HG02981 (cell line): ENCODE measurements around the gene ALS2.

Source experiments
- ATAC-seq: cut with Tn5 transposase; IDR thresholded peaks from one replicate; pipeline ENCODE4 v1.9.1; 2021; ENCODE audit warnings: mild to moderate bottlenecking, moderate library complexity; ENCODE audit not compliant: unreplicated experiment

The ALS2 gene

GRCh38 chr2:201758873-201759272, 21.9 kb downstream of the ALS2 start:
- no peak for ATAC-seq

DNA sequence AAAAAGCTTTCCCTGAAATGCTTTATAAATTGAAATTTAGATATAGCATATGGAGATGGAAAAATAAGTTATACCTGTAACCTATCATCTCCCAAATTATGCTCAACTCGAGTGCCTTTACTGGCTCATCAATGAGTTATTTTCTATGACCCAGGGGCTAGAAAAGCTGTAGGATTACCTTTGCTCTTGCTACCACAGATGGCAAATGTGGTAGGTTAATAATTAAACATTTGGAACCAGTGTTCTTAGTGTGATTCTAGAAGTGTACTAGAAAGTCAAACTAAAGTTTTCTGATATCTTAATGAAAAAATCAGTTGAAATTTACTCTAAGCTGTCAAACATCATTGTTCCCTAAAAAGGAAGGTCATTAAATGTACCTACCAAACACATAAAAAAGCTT, 22.5 kb downstream of the ALS2 start:
- no peak for ATAC-seq

DNA sequence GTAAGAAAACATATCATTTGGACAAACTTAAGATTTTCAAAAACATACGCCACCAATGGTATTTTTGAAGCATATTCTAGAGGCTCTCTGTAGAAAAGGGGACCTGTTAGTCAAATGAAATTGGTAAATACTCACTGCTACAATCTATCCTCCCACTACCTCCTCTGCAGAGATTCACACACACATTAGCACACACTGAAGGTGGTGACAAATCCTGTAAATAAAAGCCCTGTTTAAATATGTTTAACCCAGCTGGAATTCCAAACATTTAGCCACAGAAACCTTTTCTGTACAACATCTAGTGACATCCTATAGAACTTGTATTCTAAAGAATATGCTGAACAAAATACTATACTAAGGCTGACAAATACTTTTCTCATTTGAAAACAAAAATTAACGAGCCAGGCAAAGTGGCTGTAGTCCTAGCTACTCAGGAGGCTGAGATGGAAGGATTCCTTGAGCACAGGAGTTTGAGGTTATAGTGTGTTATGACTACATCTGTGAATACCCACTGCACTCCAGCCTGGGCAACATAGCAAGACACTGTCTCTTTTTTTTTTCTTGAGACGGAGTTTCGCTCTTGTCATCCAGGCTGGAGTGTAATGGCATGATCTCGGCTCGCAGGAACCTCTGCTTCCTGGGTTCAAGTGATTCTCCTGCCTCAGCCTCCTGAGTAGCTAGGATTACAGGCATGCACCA, 25.9 kb downstream of the ALS2 start:
- ATAC-seq = no peak

DNA sequence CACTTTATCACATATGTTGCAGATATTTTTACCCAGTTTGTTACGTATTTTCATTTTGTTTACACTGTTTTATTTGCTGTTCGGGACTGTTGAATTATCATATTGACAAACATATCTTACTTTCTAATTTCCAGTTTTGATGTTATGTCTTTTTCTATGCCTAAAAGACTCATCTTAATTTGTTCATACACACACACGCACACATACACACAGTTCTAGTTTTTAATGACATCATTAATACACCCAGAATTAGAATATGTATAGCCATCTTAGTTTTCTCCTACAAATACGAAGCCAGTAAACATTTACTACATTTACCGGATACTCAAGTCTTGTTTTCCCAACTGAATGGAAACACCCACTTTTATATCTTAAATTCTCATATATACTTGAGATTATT, 29.2 kb downstream of the ALS2 start:
- ATAC-seq = no peak

- ATAC-seq = no peak
These were observed 34.2 kb downstream of the ALS2 start for GRCh38 chr2:201746551-201746950.

GRCh38 chr2:201735486-201735885, 45.2 kb downstream of the ALS2 start:
- no peak for ATAC-seq

DNA sequence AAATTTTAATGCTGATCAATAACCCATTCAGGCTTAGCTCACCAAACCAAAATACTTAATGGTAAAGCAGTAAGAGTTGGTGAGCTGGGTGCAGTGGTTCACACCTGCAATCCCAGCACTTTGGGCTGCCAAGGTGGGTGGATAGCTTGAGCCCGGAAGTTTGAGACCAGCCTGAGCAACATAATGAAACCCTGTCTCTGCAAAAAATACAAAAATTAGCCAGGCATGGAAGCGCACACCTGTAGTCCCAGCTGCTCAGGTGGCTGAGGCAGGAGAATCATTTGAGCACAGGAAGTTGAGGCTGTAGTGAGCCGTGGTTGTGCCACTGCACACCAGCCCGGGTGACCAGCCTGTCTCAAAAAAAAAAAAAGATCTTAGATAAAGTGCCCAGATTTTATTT, 46.6 kb downstream of the ALS2 start:
- ATAC-seq = no peak

DNA sequence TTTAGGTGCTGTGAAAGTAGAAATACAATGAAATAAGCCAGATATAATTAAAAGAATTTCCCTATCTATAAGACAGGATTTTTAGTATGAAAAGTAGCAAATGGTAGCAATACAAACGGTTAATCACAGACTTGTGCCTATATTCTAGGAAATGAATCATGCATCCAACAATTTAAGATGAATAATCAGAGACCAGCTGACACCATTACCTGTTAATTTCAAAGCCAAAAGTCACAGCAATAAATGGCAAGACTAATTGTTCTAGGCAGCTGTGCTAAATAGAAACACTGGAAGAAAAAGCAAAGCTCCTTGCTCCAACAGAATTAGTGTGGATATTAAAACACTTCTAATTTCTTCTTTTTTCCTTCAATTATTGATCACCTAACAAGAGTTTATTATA, 47.2 kb downstream of the ALS2 start:
- no peak for ATAC-seq

- no peak for ATAC-seq
These were observed 50.0 kb downstream of the ALS2 start for GRCh38 chr2:201730651-201731285.

DNA sequence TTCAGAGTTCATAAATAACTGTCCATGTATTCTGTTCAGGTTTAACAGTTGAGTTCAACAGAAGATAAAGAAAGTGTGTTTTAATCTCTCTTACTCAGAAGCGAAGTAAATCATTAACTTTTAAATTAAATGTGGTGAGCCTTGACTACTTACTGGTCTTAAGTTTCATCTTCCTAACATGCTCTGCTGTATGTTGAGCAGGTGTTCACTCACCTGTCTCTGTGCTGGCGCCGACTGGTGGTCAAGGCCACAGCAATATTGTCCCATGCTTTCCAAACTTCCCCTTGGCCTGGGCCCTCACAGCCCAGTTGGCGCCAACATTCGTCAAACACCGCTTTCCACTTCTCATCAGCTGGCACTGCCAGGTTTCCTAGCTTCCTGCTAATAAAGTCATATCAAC, 65.3 kb downstream of the ALS2 start:
- no peak for ATAC-seq

DNA sequence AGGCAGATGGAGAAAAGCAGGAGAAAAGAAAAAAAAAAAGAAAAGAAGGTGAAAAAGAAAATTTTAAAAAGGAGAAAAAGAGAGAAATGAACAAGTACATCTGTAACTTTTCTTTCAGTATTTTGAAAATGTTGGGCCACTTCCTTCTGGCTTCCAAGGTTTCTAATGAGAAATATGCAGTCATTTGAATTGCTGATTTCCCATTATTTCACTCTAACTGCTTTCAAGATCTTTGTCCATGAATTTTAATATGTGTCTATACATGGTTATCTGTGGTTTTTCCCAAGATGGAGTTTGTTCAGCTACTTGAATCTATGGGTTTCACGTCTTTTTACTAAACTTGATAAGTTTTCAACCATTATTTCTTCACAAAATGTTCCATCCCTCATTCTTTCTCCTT, 68.0 kb downstream of the ALS2 start:
- ATAC-seq = no peak

DNA sequence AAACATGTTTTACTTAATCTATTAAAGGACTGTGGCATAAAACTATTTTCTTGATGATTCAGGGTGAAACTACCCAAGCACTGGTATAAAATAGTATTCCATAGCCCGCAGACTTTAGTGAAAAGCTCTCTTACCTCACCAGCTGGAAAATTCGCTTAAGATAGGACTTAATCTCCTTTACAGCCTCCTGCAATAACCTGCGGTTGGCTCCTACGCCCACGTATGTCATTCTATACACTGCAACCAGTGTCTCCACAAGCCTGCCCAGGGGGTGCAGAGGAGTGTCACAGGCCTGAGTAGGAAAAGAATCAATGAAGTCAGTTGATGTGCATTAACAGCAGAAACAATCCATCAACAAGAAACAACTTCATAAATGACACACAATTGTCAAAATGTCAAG, 71.0 kb downstream of the ALS2 start:
- ATAC-seq = no peak

DNA sequence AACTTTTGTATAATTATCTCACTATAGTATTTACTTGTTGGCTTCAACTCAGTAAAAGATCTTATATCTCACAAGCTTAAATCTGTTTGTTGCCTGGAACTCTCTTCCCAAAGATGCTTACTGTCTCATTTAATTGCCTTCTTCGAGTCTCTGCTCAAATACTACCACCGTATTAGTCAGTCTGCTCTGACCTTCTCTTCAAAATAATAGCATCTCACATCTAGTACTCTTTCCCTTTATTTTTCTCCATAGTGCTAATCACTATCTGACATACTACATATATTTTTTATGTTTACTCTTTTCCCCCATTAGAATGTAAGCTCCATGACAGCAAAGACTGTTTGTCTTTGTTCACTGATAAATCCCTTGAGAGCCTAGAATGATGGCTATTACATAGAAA, 71.7 kb downstream of the ALS2 start:
- no peak for ATAC-seq

DNA sequence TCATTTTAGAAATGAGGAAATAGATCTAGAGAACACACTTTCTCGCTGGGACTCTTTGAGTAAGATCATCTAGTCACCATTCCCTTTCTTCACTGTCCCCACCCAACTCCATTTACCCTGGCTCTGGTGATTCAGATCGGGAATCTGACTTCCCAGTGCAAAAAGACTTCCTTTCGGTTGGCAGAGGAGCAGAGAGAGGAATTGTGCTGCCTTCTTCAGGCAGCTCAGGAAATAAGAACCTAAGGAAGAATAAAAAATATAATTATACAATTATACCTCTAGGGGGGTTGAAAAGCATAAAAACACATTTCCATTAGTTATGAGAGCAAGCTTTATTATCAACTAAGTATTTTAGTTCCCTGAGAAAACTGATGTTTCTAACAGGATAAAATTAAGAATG, 73.0 kb downstream of the ALS2 start:
- no peak for ATAC-seq

- ATAC-seq = no peak
These were observed 73.6 kb downstream of the ALS2 start for GRCh38 chr2:201707142-201707541.

DNA sequence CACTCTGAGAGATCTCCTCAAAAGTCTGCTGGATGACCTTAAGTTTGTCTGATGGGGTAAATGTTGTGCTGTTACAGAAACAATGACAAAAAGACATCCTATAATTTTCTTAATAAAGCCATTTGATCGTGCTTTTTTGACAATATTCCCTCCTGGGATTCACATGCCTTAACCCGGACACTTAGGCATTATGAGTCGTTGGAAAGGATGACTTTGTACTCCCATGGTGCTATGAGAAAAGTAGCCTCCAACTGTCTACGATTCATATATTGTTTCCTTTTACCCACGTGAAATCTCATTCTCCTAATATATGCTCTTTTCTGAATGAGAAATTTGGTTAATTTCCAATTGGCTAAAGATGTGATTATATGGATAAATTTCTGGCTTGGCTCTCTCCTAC, 76.2 kb downstream of the ALS2 start:
- ATAC-seq = no peak

GRCh38 chr2:201701646-201702045, 79.1 kb downstream of the ALS2 start:
- no peak for ATAC-seq

- no peak for ATAC-seq
These were observed 81.3 kb downstream of the ALS2 start for GRCh38 chr2:201699416-201699815.

DNA sequence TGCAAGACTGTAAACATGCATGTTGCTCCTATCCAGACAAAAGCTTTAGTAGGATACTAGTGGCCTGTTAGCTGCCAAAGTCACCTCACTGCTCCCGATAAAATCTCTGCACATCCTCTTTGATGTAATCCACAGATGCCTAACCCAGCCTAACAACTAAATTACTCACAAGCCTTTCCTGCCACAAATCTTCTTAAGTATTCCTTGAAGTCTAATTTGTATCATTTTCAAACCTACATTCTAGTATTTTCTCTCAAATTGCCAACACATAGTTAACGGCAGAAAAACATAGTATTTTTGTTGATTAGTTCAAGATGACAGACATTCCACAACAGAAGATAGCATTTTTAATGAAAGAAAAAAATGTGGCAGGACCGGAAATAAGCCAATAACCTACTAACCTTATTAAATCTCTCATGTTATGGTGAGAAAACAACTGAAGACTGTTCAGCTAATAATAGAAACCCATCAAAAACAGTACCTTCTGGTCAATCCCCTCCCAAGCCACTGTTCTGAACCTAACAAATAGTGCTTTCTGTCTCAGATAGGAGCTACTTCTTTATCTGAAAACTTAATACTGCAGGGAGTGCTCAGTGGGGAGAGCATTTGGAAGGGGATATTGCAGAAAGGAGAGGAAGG, 82.0 kb downstream of the ALS2 start, which contains the start of gene MPP4:
MPP4 (minus strand) TSS at position 57 of the 639 bp plus-strand sequence. CDS start 4,690 bp downstream, outside the sequence.
- ATAC-seq = no peak

DNA sequence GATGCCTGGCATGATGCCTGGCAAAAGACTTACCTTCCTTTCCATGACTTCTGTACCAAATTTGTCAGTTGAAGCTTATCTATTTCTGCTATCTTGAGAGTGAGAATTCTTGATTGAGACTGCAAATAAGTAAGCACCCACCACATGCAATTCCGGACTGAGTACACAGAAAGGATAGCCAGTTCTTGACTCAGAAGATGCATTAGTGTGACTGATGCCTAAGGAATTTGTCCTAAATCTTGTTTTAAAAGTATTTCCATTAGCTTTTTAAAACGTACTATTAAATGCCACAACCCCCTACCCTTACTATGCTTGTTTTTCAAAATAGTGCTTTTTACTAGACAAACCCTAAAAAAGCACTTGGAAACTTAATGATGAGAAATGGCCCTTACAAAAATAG, 82.8 kb downstream of the ALS2 start:
- no peak for ATAC-seq

DNA sequence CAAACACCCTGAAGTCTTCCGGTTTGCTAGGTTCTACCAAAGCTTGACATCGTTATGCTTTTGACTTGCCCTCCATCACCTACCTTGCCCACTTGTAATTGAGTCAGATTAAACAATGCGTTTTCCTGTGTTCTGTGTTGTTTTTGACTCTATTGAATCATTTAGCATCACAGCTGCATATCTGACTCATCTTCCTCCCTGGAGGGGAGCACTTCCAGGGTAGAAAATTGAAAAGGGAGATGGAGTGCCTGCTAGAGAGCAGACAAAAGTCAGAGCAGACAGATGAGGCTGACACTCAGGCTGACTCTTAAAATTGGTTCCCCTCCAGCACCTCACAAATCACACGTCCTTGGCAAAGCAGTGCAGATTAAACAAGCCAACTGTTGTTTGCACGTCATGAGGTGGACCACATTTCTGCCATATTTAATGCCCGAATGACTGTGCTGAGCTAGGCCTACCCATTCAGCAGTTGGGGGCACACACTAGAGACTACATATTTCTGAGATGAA, 84.5 kb downstream of the ALS2 start:
- ATAC-seq = no peak

- no peak for ATAC-seq
These were observed 95.6 kb downstream of the ALS2 start for GRCh38 chr2:201685156-201685555.
